GM19467 (cell line): ENCODE results near the gene RNPEPL1.
"Not testable (repeated sequence)": the region's sequence is repeated elsewhere in the genome, so short reads cannot be mapped to it uniquely, and the experiment has no call there.

Experiments used
- ATAC-seq: cut with Tn5 transposase; IDR thresholded peaks from one replicate; pipeline ENCODE4 v1.9.1; 2021; ENCODE audit warnings: mild to moderate bottlenecking, moderate library complexity; ENCODE audit not compliant: unreplicated experiment

Gene RNPEPL1, protein sequence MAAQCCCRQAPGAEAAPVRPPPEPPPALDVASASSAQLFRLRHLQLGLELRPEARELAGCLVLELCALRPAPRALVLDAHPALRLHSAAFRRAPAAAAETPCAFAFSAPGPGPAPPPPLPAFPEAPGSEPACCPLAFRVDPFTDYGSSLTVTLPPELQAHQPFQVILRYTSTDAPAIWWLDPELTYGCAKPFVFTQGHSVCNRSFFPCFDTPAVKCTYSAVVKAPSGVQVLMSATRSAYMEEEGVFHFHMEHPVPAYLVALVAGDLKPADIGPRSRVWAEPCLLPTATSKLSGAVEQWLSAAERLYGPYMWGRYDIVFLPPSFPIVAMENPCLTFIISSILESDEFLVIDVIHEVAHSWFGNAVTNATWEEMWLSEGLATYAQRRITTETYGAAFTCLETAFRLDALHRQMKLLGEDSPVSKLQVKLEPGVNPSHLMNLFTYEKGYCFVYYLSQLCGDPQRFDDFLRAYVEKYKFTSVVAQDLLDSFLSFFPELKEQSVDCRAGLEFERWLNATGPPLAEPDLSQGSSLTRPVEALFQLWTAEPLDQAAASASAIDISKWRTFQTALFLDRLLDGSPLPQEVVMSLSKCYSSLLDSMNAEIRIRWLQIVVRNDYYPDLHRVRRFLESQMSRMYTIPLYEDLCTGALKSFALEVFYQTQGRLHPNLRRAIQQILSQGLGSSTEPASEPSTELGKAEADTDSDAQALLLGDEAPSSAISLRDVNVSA

DNA sequence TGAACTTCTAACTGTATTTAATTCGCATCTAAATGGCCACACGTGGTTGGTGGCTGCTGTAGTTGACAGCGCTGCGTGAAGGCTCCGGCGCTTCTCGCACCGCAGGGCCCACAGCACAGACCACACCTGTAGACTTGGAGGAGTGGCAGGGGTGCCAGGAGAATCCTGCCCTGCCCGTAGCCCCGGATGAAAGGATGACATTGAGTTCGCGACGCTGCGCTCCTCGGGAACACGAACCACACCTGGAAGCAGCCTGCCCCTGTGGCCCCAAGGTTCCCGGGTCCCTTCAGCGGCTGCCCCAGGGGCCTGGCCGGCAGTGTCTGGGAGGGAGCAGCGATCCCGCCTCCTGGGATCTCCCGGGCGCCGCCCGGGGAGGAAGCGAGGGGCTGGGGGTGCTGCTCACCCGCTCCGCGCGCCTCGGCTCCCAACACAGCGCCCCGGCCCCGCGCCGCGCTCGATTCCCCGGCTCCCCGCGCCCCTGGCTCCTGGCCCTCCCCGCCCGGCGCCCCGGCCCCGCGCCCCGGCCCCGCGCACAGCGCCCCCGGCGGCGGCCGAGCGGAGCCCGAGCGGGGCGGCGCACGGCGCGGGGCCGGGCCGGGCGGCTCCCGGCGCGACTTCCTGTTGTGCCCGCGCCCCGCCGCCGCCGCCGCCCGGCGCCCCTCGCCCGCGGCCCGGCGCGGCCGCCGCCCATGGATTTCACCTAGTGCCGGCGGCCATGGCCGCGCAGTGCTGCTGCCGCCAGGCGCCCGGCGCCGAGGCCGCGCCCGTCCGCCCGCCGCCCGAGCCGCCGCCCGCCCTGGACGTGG lies at the start of gene RNPEPL1:
Gene RNPEPL1, plus strand, starts transcription at position 613 of the 806 bp plus-strand sequence. Its CDS starts 103 bp downstream, at position 716.
- peak; percentile 37 for ATAC-seq

DNA sequence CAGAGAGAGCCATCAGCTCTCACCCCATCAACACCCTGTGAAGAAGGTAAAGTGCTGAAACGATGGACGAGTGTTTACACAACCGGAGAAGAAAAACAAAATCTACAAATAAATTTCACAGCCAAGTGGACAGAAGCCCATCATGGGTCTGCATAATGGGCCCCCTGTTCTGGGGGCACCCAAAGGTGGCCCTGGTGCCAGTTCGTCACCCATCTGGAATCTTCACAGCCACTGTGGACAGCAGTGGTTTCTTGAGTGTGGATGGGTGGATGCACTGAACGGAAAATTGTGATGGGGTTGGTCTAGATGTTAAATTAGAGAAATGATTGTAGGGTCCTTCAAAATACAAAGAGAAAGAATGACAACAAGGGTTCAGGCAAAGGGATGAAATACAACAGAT lies 49.3 kb upstream of the RNPEPL1 start:
- ATAC-seq = no peak

DNA sequence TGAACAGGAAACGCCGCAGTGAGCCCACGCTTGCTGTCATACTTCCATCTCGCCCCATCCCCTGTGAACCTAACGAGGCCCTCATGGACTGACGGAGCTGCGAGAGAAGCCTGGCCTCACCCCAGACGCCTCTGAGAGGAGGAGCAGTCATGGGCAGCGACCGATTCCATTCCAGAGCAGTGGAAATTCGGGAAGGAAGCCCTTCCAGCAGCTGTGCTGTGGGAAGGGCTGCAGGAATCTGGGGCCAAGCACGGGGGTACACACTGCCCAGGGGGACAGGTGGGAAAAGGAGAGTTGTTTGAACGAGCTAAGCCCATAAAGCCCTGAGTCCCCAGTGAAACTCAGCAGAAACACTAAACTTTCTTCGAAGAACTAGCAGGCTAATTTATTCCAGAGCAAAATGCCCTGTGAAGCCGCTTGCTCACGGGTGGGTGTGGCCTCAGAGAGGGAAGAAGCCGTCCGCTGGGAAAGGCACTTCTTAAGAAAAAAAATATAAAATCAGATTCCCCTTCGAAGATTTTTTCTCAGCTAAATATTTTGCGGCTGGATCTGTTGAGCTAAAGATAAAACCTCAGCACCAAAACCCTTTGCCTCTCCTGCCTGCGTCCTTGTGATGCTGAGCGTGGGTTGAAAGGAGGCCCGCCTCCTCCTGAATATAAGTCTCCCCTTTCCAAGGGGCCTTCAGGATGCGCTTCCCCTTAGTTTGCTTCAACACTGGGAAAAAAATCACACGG lies 48.7 kb upstream of the RNPEPL1 start:
- no peak for ATAC-seq

DNA sequence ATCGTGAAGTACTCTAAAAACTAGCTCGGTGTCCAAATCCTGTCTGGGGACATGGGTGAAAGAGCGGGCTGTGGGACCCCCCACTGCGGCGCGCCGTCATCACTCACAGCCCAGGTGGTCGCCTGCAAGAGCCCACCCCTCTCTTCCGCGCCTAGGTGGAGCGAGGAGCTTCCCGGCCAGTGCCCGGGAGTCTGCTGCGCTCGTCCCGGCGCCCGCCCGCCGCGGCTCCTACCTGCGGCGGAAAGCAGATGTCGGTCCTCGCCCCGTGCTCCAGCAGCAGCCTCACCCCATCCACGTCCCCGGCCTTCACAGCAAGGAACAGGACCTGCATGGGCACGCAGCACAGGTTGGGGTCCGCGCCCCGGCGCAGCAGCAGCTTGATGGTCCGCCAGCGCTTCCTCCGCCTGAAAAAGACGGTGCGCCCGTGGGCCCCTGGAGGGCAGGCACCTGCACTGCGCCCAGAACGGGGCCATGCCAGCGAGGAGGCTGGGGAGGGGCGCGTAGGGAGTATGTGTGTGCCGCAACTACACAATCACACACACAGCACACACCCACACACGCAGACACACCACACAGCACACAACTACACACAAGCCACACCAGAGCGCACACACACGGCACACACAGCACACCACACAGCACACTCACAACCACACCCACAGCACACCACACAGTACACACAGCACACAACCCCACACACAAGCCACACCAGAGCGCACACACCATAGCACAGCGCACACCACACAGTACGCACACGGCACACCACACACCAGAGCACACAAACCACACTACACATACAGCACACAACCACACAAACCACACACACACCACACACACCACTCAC lies 47.9 kb upstream of the RNPEPL1 start:
- ATAC-seq = no peak

DNA sequence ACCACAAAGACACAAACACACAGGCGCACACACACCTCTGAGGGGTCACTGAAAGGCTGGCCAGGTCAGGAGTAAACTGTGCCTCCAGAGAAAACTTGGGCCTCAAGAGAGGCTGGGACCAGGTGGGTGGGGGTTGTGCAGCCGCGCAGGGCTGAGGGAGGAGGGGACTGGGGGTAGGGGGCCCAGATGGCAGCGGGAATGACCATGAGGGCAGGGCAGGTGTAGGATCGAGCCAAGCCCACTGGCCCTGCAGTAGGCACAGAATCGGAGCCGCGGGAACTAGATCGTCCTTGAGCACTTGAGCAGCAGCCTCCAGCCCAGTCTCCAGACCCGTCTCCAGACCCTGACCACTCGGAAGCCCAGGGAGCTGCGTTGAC lies 47.3 kb upstream of the RNPEPL1 start:
- ATAC-seq = no peak

DNA sequence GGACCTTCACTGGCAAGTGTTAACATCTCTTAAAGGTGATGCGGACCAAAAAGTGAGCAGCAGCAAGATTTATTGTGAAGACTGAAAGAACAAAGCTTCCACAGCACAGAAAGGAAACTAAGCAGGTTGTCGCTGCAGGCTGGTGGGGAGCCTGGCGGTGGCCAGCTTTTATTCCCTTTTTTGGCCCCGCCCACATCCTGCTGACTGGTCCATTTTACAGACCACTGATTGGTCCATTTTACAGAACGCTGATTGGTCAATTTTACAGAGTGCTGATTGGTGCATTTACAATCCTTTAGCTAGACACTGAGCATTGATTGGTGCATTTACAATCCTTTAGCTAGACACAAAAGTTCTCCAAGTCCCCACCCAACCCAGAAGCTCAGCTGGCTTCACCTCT lies 46.4 kb upstream of the RNPEPL1 start:
- ATAC-seq = not testable (repeated sequence)

DNA sequence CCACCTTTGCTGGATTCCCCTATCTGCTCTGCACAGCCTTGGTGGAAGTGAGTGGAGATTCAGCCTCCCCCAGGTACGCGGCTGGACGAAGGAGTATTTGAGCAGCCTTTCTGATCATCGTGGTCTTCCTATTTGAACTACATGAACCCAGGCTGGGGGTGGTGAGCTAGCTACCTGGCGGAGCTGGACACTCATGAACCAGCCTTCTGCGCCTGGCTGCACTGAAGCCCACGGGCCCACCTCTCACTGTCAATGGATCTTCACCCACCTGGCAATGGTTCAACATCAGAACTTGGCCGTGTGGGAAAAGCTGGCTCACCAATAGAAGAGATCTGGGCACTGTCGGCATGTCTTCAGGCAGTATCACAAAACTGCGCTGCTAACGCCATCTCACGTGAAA lies 45.9 kb upstream of the RNPEPL1 start:
- no peak for ATAC-seq

DNA sequence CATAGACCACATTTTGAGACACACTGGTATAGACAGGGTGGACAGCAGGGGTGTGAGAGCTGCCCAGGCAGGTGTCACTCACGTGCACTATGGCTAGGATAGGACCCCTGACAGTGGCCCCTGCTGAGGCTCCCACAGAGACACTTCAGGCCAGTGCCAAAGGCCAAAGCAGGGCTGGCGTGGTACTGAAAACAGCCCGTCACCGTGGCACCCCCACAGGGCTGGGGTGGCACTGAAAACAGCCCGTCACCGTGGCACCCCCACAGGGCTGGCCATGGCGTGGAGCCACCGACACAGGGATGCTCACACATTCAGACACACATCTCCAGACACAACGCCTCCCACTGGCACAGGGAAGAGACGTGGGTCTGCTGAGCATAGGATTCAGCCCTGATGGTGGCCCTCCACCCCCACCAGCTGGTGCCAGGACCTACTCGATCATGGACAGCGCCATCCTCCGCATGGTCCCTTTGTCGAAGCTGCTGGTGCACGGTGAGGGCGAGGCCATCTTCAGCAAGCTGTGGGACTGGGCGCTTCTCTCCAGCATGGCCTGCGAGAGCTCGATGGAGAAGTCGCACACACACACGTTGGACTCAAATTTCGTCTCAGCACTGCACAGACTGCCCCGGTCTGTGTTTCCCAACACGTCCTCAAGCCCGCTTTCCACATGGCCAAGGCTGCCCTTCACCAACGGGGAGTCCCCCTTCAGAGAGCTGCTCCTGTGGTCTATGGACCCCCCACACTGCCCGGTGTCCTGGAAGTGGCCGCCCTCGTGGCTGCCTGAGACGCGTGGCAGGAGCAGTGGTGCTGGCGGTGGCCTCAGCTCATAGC lies 44.6 kb upstream of the RNPEPL1 start:
- no peak for ATAC-seq

DNA sequence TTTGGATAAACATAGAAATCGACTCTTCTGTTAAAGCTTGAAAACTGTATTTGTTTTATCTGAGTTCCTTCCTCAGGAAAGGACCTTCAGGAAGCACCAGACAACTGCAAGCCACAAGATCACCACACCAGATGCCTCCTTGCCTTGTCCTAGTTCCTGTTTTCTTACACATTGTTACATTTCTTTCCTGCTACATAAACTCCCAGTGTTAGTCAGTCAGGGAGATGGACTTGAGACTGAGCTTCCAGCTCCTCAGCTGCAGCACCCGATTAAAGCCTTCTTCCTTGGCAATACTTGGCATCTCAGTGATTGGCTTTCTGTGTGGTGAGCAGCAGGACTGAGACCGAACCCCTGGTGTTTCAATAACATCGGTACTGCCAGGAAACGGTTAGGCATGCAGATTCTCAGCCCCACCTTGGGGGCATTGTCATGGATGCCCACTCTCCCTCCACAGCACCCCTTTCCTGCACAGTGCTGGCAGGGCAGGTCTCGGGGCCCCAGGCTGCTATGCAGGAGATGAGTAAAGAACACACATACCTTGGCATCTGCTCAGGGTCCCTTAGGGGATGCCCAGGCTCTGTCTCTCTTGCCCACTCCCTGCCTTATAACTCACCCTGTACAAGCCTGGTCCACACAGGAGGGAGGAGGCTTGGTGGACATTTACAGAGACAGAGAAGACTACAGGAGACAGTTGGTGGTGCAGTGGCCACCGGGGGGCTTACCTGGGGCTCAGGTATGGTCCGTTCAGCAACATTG lies 43.1 kb upstream of the RNPEPL1 start:
- no peak for ATAC-seq

DNA sequence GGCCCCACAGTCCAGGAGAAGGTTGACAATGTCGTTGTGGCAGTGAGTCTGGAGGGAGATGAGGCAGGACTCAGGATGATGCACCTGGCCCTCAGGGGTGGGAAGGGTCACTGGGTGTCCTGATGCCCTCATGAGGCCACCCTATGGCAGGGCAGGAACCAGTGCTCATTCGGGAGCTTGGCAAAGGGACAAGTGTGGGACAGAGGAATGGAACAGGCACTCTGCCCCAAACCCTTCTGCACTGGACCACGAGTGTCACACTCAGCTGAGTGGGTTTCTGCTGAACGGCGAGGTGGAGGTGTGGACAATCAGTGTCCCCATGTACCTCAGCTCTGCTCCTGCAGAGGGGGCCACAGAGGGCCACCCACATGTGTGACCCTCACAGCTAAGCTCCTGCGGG lies 42.5 kb upstream of the RNPEPL1 start:
- ATAC-seq = no peak

DNA sequence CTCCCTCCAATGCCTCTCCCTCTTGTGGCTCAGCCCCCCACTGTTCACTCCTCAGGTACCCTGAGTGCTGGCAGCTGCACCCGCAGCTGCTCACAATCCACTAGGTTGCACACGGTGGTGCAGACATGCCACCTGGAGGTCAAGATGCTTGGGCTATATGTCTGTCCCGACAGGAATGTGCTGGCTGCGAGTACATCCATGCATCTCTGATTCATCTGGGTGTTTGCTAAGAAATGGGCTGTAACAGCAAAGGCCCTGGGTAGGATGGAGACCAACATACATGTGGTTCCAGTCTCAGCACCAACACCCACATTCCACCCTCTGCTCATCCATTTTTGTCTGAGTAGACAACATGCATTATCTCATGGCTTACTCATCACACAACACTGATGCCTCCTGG lies 41.8 kb upstream of the RNPEPL1 start:
- ATAC-seq = no peak

DNA sequence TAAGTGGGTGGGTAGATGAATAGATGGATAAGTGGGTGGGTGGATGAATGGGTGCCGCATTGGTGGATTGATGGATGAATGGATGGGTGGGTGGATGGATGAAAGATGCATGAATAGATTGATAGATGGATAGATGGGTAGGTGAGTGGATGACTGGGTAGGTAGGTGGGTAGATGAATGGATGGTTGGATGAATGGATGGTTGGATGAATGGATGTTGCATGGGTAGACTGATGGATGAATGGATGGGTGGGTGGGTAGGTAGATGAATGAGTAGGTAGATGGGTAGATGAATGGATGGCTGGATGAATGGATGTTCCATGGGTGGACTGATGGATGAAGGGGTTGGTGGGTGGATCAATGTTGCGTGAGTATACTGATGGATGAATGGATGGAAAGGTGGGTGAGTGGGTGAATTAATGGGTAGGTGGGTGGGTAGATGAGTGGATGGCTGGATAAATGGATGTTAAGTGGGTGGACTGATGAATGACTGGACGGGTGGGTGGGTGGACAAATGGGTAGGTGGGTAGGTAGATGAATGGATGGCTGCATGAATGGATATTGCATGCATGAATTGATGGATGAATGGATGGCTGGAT lies 41.0 kb upstream of the RNPEPL1 start:
- no peak for ATAC-seq

DNA sequence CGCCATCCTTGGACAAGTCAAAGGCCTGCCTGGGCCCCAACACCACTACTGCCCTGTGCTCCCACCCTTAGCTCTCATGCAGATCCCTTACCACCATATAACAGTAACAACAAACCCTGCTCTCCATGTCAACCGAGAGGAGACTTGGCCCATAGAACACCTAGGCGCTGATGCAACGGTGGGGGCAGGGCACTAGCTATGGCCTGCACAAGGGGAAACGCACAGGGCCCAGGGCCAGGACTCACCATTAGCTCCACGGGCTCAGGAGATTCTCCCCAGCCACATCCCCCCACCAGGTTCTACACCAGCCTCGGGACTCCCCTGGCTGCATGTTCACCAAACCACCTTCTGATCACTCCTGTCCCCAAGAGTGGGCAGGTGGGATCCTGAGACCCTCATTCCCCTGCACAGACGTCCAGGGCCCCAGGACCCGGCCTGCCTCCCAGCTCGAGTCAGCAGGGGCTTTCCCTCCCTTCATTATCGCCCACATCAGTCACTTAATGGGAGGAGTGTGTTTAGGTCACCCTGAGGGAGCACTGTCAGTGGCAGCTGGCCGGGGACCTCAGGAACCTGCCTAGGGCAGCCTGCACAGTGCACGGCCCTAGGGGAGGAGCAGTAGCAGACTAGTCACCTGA lies 39.8 kb upstream of the RNPEPL1 start:
- no peak for ATAC-seq

DNA sequence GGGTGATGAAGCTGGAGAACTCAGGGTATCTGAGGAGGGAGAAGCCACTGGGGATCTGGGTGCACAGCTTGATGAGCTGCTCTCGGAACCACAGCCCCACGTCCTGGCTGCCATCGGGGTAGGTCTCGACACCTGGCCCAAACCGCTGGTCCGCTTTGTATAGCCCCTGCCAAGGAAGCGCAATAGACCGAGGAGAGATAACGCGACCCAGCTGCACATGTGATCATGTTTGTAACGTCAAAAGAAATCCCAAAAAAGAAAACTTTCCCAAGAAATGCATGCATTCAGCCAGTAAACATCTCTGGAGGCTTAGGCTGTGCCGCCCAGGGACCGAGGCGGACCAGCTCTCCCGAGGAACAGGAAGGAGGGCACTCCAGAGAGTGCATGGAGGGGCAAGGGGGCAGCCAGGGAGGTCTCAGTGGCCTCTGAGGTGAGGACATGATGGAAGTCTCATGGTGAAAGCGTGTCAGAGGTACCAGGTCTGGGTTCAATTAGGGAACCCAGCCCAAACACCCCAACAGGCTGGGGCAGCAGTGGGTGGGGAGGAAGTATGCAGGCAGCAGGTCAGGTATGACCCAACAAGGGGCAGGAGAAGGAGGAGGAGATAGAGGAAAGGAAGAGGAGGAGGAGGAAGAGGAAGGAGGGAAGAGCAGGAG lies 38.8 kb upstream of the RNPEPL1 start:
- no peak for ATAC-seq

DNA sequence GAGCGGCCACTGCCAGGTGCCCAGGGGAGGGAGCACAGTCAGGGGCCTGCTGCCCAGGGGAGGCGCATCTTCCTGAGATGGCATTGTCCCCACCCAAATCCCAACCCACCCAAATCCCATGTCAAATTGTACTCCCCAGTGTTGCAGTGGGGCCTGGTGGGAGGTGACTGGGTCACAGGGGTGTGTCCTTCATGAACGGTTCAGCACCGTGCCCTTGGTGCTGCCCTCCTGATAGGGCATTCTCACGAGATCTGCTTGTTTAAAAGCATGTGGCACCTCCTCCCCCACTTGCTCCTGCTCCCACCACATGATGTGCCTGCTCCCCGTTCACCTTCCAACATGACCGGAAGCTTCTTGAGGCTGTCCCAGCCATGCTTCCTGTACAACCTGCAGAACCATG lies 38.1 kb upstream of the RNPEPL1 start:
- ATAC-seq = no peak

DNA sequence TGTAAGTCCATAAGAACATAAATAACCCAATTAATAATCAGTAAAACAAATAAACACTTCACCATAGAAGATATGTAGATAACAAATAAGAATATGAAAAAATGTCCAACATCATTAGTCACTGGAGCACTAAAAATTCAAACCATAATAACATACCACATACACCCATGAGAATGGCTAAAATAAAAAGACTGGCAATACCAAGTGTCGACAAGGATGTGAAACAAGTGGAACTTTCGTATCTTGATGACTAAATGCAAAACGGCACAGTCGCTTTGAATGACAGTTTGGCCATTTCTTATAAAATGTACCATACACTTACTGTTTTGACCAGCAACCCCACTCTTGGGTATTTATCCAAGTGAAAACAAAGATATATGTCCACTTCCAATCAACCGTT lies 37.2 kb upstream of the RNPEPL1 start:
- no peak for ATAC-seq
